Measurements from ENCODE around the gene SYT17.

Gene SYT17

GRCh38 chr16:19241512-19241911 is 73.5 kb downstream of the SYT17 start:
- TF ChIP-seq ZNF548 (tag by site-specific recombination; IDR thresholded peaks at IDR 0.05) (no peak), SETDB1 (IDR thresholded peaks at IDR 0.05; ENCODE audit: insufficient read length, low read length) (no peak), SCRT1 (tag by site-specific recombination; IDR thresholded peaks at IDR 0.05; ENCODE audit: borderline replicate concordance) (no peak), PBX3 (CRISPR knock-in tag; IDR thresholded peaks at IDR 0.05) (no peak)
- H3K4me1 ChIP-seq (ENCODE audit: control insufficient read depth, insufficient read depth, low read length), result no peaks in the 10 kb centered on the region
- no peak overlapping the region for H3K27ac ChIP-seq (ENCODE audit: extremely low read depth, low read depth, low read length)
- no peaks in the 10 kb centered on the region for H3K36me3 ChIP-seq (ENCODE audit: control insufficient read depth in 2 of 2, insufficient read depth in 1 of 2, low read length in 2 of 2)
- H3K9me3 ChIP-seq (ENCODE audit: control insufficient read depth, insufficient read depth, low read depth, low read length), result no peaks in the 10 kb centered on the region
- ChIA-PET POLR2A (no interaction called here), CTCF (no interaction called here)
- H3K4me3 ChIP-seq (ENCODE audit: low read depth, low read length), result no peak overlapping the region

DNA sequence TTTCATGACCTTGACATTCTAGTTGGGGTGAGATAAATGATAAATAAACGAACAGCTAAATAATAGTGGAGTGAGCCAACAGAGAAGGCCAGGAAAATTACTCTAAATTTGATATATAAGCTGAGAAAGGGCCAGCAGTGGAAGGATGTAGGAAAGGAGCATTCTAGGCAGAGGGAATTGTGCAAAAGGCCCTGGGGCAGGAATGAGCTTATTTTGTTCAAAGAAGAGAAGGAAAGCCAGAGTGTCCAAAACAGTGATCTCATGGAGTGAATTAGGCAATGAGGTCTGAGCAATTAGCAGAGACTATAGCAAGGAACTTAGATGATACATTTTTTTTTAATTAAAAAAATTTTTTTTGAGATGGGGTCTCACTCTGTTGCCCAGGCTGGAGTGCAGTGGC is 74.1 kb downstream of the SYT17 start:
- Histone ChIP-seq H3K27ac (ENCODE audit: extremely low read depth, low read depth, low read length) (no peak overlapping the region), H3K4me3 (ENCODE audit: low read depth, low read length) (no peak overlapping the region), H3K9me3 (ENCODE audit: control insufficient read depth, insufficient read depth, low read depth, low read length) (no peaks in the 10 kb centered on the region), H3K36me3 (ENCODE audit: control insufficient read depth in 2 of 2, insufficient read depth in 1 of 2, low read length in 2 of 2) (no peaks in the 10 kb centered on the region), H3K4me1 (ENCODE audit: control insufficient read depth, insufficient read depth, low read length) (no peaks in the 10 kb centered on the region)
- TF ChIP-seq ZNF48 (tag by site-specific recombination; IDR thresholded peaks at IDR 0.05) (no peak), KLF10 (tag by site-specific recombination; IDR thresholded peaks at IDR 0.05) (no peak), PRDM2 (tag by site-specific recombination; IDR thresholded peaks at IDR 0.05; ENCODE audit: borderline replicate concordance) (no peak), GFI1B (tag by site-specific recombination; IDR thresholded peaks at IDR 0.05) (no peak), ZNF423 (tag by site-specific recombination; IDR thresholded peaks at IDR 0.05) (no peak), ZFP41 (tag by site-specific recombination; IDR thresholded peaks at IDR 0.05; ENCODE audit: borderline replicate concordance) (no peak), ZBTB8A (tag by site-specific recombination; IDR thresholded peaks at IDR 0.05) (no peak), ZNF416 (tag by site-specific recombination; IDR thresholded peaks at IDR 0.05) (no peak)
- TF ChIP-seq, protein P1, sequence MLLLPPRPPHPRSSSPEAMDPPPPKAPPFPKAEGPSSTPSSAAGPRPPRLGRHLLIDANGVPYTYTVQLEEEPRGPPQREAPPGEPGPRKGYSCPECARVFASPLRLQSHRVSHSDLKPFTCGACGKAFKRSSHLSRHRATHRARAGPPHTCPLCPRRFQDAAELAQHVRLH (tag by site-specific recombination; IDR thresholded peaks at IDR 0.05), result no peak
- POLR2A ChIA-PET, result no interaction called here
- CTCF ChIA-PET, result interaction anchor here (0.7 kb wide), 1 partner anchor 361 kb away, joined by 3 read pairs; no protein-coding TSS in a partner anchor

- ChIA-PET POLR2A (interaction anchor here (0.7 kb wide), 1 partner anchor 44 kb away, joined by 4 read pairs; no protein-coding TSS in a partner anchor), CTCF (interaction anchor here (1.0 to 1.9 kb wide), 2 partner anchors 20 to 64 kb away, joined by 4 to 7 read pairs; no protein-coding TSS in a partner anchor)
- H3K4me1 ChIP-seq (ENCODE audit: control insufficient read depth, insufficient read depth, low read length), result no peaks in the 10 kb centered on the region
- H3K27ac ChIP-seq (ENCODE audit: extremely low read depth, low read depth, low read length), result no peak overlapping the region
- no peaks in the 10 kb centered on the region for H3K36me3 ChIP-seq (ENCODE audit: control insufficient read depth in 2 of 2, insufficient read depth in 1 of 2, low read length in 2 of 2)
- H3K4me3 ChIP-seq (ENCODE audit: low read depth, low read length), result no peak overlapping the region
- no peaks in the 10 kb centered on the region for H3K9me3 ChIP-seq (ENCODE audit: control insufficient read depth, insufficient read depth, low read depth, low read length)
- no peak for TF ChIP-seq GLI2 (tag by site-specific recombination; IDR thresholded peaks at IDR 0.05; ENCODE audit: borderline replicate concordance, low read depth)
- TF ChIP-seq ZNF518A (tag by site-specific recombination; conservative IDR thresholded peaks at IDR 0.05; ENCODE audit: low read depth), result no peak
- no peak for TF ChIP-seq ZNF701 (tag by site-specific recombination; IDR thresholded peaks at IDR 0.05)
- no peak for TF ChIP-seq HOXC10 (CRISPR knock-in tag; IDR thresholded peaks at IDR 0.05)
- TF ChIP-seq MYNN (tag by site-specific recombination; IDR thresholded peaks at IDR 0.05; ENCODE audit: borderline replicate concordance), result no peak
These were observed 75.0 kb downstream of the SYT17 start for GRCh38 chr16:19242987-19243575.
